PC-9 (cell line): ENCODE measurements around the gene NISCH. TPM values are rescaled to one million over a fixed set of nuclear protein-coding genes. Genes with fewer than 3 reads are reported as not detected.

Source experiments
- BruUV-seq: library from RNA; stranded (reverse); fragments of 400-500 nt; replicated peaks from 2 replicates; lab custom pipeline; 2021; lab: Mats Ljungman, UMichigan
- CTCF ChIA-PET: fragments of 300-600 bp; sonication (Branson Sonifier 250); formaldehyde crosslinking; loops from one replicate; lab custom pipeline; 2022; ENCODE audit warnings: antibody characterized with exemption; lab: Charles Lee
- POLR2A ChIA-PET: fragments of 300-600 bp; sonication (Branson Sonifier 250); formaldehyde crosslinking; loops from one replicate; lab custom pipeline; 2022; ENCODE audit warnings: antibody characterized with exemption; ENCODE audit not compliant: unreplicated experiment; lab: Charles Lee
- DNase-seq, 2 experiments: peaks; one replicate each; pipeline versions ENCODE4 v3.0.0 to v3.0.0-alpha.2; 2015 to 2022; ENCODE audit warnings: mixed read lengths in 1 of 2
- H2AFZ ChIP-seq: fragments of 200-600 bp; sonication (generic); 2 replicates; pipeline ENCODE4 v1.8.1; 2017; ENCODE audit warnings: antibody characterized with exemption
- H3F3A ChIP-seq: fragments of 200-600 bp; sonication (generic); 2 replicates; pipeline ENCODE4 v1.8.1; 2017; ENCODE audit warnings: antibody characterized with exemption, mild to moderate bottlenecking, low read depth; ENCODE audit not compliant: insufficient read depth
- H3K27ac ChIP-seq: fragments of 200-600 bp; sonication (generic); 2 replicates; pipeline ENCODE4 v1.6.1; 2016; ENCODE audit warnings: mixed run types
- H3K27me3 ChIP-seq: fragments of 200-600 bp; sonication (generic); 2 replicates; pipeline ENCODE4 v1.6.1; 2016; ENCODE audit warnings: low read depth, mixed run types; ENCODE audit not compliant: insufficient read depth
- H3K36me3 ChIP-seq: fragments of 200-600 bp; sonication (generic); 2 replicates; pipeline ENCODE4 v1.6.1; 2016; ENCODE audit warnings: low read depth, mixed run types
- H3K4me1 ChIP-seq: fragments of 200-600 bp; sonication (generic); replicated peaks from 2 replicates; pipeline ENCODE4 v1.6.1; 2016; ENCODE audit warnings: mixed run types; ENCODE audit not compliant: insufficient read depth
- H3K4me2 ChIP-seq: fragments of 200-600 bp; sonication (generic); 2 replicates; pipeline ENCODE4 v1.6.1; 2017; ENCODE audit warnings: mixed run types
- H3K4me3 ChIP-seq: fragments of 200-600 bp; sonication (generic); 2 replicates; pipeline ENCODE4 v1.6.1; 2016; ENCODE audit warnings: mixed run types
- H3K79me2 ChIP-seq: fragments of 200-600 bp; sonication (generic); 2 replicates; pipeline ENCODE4 v1.6.1; 2017; ENCODE audit warnings: low read depth, mixed run types
- H3K9me2 ChIP-seq: fragments of 200-600 bp; sonication (generic); 2 replicates; pipeline ENCODE4 v1.8.1; 2017; ENCODE audit warnings: mild to moderate bottlenecking; ENCODE audit not compliant: insufficient read depth
- H3K9me3 ChIP-seq: fragments of 200-600 bp; sonication (generic); 2 replicates; pipeline ENCODE4 v1.8.1; 2016; ENCODE audit warnings: low read depth; ENCODE audit not compliant: insufficient read depth
- H4K20me1 ChIP-seq: fragments of 200-600 bp; sonication (generic); 2 replicates; pipeline ENCODE4 v1.8.1; 2017; ENCODE audit not compliant: insufficient read depth
- EZH2 ChIP-seq: fragments of 200-600 bp; sonication (generic); IDR thresholded peaks from 2 replicates; pipeline ENCODE4 v1.8.0; 2017; ENCODE audit warnings: antibody characterized with exemption, low read depth
- intact Hi-C: fragments of 100-400 bp; cut with micrococcal nuclease; formaldehyde crosslinking; loops from one replicate; pipeline ENCODE4 v1.10.0; 2022; ENCODE audit not compliant: unreplicated experiment
- total RNA-seq: library from RNA; stranded (reverse); gene quantifications from 2 replicates; pipeline ENCODE4 v1.2.3, GENCODE V29; 2021
- TF ChIP-seq, protein P1 (sequence below): fragments of 200-600 bp; sonication (generic); conservative IDR thresholded peaks from 2 replicates; pipeline ENCODE4 v1.6.1; 2017; ENCODE audit warnings: mixed run types, antibody characterized with exemption, mild to moderate bottlenecking, moderate library complexity

The NISCH gene
- total RNA-seq, 1 experiment from 2014 or later = 66.1 TPM

DNA sequence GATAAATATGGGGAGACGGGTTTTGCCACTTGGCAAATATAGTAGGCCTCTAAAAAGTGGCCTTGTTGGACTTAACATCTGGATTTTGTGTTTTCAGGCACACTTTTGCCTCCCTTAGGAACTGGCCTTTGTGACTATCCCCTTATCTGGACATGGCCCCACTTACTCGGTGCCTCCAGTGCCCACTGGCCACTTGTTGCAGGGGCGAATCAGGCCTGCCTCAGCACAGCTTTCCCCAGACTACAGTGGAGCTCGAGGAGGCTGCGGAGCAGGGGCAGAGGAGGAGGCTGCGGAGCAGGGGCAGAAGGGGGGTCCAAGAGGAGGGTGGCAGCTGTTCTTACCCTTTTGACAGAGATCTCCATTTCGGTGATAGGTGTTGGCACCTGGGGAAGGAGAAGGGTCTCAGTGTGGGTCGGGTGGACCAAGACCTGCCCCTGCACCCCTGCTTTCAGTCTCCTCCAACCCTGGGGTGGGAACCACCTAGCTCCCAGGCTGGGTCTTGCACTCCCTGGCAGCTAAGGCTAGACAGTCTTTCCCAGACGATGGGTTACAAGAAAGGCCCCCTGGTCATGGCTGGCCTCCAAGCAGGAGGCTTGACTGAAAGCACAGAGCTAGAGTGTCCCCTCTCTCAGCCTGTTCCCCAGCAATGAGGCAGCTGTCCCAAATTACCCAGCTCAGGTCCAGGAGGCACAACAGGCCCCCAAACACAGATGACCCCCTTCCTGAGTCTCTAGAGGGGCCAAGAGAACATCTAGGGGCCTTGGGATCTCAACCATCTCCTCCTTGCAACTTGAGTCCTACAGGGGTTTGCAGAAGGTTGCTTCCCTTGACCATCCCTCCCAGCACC is 16.6 kb upstream of the NISCH start:
- intact Hi-C loops = no loop called here
- no peaks in the 10 kb centered on the region for H3F3A ChIP-seq
- no peak overlapping the region for H3K4me2 ChIP-seq
- H3K36me3 ChIP-seq = no peaks in the 10 kb centered on the region
- no peak for DNase-seq
- H4K20me1 ChIP-seq = no peaks in the 10 kb centered on the region
- H3K4me3 ChIP-seq = no peak overlapping the region
- TF ChIP-seq EZH2 = no peak
- TF ChIP-seq, protein P1, sequence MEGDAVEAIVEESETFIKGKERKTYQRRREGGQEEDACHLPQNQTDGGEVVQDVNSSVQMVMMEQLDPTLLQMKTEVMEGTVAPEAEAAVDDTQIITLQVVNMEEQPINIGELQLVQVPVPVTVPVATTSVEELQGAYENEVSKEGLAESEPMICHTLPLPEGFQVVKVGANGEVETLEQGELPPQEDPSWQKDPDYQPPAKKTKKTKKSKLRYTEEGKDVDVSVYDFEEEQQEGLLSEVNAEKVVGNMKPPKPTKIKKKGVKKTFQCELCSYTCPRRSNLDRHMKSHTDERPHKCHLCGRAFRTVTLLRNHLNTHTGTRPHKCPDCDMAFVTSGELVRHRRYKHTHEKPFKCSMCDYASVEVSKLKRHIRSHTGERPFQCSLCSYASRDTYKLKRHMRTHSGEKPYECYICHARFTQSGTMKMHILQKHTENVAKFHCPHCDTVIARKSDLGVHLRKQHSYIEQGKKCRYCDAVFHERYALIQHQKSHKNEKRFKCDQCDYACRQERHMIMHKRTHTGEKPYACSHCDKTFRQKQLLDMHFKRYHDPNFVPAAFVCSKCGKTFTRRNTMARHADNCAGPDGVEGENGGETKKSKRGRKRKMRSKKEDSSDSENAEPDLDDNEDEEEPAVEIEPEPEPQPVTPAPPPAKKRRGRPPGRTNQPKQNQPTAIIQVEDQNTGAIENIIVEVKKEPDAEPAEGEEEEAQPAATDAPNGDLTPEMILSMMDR = no peak
- POLR2A ChIA-PET = interaction anchor here (0.6 kb wide), 3 partner anchors 58 to 195 kb away, joined by 3 to 5 read pairs (median 3); no protein-coding TSS in a partner anchor
- H3K27ac ChIP-seq = no peak overlapping the region
- H3K4me1 ChIP-seq = no peaks in the 10 kb centered on the region
- H3K9me3 ChIP-seq = no peaks in the 10 kb centered on the region
- no peaks in the 10 kb centered on the region for H3K9me2 ChIP-seq
- no peaks in the 10 kb centered on the region for H3K79me2 ChIP-seq
- no TSS peak for BruUV-seq
- no peaks in the 10 kb centered on the region for H3K27me3 ChIP-seq
- H2AFZ ChIP-seq = no peak overlapping the region
- CTCF ChIA-PET = no interaction called here

DNA sequence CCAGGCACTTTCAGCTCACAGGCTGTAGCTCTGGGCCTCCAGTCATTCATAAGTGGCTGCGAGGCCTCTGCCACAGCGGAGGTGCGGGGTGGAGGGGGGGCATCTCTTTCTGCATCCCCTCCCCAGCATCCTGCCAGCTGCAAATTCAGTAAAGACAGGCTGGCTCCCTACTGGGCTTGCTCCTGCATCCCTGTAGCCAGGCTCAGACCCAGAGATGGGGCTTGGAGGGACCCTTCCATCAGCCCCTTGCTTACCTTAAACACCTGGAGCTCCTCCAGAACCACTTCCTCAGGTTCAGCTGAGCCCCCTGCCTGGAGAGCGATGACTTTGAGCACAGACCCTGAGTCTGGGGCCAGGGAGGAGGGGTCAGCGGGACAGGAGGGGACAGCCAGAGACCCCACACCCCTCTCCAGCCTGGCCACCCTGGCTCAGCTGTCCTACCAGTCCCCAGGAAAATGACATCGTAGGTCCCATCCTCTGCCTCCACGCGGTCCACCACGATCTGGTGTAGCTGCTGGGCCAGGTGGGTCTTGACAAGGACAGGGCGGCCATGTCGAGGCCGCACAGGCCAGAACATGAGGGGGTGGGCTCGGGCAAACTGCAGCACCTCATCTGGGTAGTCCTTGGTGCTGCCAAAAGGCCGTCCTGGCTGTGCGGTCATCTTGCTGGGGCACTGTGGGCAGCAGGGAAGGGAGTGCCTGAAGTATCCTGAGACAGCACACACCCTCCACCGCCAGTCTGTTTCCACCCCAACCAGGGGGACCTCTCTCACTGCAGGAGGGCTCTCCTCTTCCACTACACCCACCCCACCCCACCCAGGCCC is 15.8 kb upstream of the NISCH start:
- Histone ChIP-seq H3K36me3 (no peaks in the 10 kb centered on the region), H2AFZ (no peak overlapping the region), H3K9me3 (no peaks in the 10 kb centered on the region), H3K79me2 (no peaks in the 10 kb centered on the region), H3K4me3 (no peak overlapping the region), H3K9me2 (no peaks in the 10 kb centered on the region), H4K20me1 (no peaks in the 10 kb centered on the region), H3K27me3 (no peaks in the 10 kb centered on the region), H3F3A (no peaks in the 10 kb centered on the region), H3K27ac (no peak overlapping the region), H3K4me1 (no peaks in the 10 kb centered on the region), H3K4me2 (no peak overlapping the region)
- POLR2A ChIA-PET = interaction anchor here (0.6 kb wide), 3 partner anchors 59 to 196 kb away, joined by 3 to 5 read pairs (median 3); no protein-coding TSS in a partner anchor
- TF ChIP-seq EZH2 = no peak
- TF ChIP-seq, protein P1 = no peak
- intact Hi-C loops = no loop called here
- CTCF ChIA-PET = no interaction called here
- DNase-seq = no peak
- no TSS peak for BruUV-seq

DNA sequence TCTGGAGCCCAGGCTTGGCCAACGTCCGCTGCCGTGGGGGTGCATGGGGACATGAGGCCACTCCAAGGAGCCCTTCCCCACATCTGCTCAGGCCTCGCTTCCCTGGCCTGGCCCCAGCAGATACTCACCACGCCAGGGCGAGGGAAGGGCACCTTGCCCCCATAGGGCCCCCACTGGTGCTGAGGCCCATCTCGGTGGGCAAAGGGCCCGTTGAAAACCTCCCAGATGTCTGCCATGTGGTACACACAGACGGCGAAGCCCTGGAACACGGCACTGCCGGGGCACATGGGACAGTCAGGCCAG is 15.2 kb upstream of the NISCH start:
- H3K9me2 ChIP-seq = no peaks in the 10 kb centered on the region
- ChIA-PET CTCF (no interaction called here), POLR2A (no interaction called here)
- no peak overlapping the region for H2AFZ ChIP-seq
- intact Hi-C loops = no loop called here
- H3K79me2 ChIP-seq = no peaks in the 10 kb centered on the region
- no TSS peak for BruUV-seq
- no peaks in the 10 kb centered on the region for H3K36me3 ChIP-seq
- no peaks in the 10 kb centered on the region for H3K4me1 ChIP-seq
- no peak for DNase-seq
- H3K4me3 ChIP-seq = no peak overlapping the region
- H3K27me3 ChIP-seq = no peaks in the 10 kb centered on the region
- H3K9me3 ChIP-seq = no peaks in the 10 kb centered on the region
- H4K20me1 ChIP-seq = no peaks in the 10 kb centered on the region
- TF ChIP-seq EZH2 = no peak
- TF ChIP-seq, protein P1 = no peak
- no peaks in the 10 kb centered on the region for H3F3A ChIP-seq
- no peak overlapping the region for H3K27ac ChIP-seq
- H3K4me2 ChIP-seq = no peak overlapping the region
